HG03108 (cell line): ENCODE measurements around the gene ASB3.
"Not testable (repeated sequence)": the region's sequence is repeated elsewhere in the genome, so short reads cannot be mapped to it uniquely, and the experiment has no call there.

ENCODE experiments used
- ATAC-seq: cut with Tn5 transposase; IDR thresholded peaks from one replicate; pipeline ENCODE4 v1.9.1; 2021; ENCODE audit warnings: moderate library complexity; ENCODE audit not compliant: unreplicated experiment

Gene ASB3

DNA sequence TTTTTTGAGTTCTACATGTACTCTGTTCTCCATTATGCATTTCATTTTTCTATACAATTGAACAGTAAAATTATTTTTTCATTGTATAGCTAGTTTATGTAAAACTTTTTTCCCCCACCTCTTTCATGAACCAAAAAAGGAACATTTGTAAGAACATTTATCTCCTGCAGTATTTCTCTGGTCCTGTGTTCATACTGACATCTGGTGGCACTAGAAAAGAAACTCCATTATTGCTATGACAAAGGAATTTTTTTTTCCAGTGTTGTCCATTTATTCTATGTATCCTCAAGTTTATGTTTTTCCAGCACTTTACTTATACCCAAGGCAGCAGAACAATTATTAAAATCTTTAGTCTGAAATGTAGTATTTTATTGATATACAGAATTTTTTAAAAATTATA, 46.6 kb downstream of the ASB3 start:
- no peak for ATAC-seq

DNA sequence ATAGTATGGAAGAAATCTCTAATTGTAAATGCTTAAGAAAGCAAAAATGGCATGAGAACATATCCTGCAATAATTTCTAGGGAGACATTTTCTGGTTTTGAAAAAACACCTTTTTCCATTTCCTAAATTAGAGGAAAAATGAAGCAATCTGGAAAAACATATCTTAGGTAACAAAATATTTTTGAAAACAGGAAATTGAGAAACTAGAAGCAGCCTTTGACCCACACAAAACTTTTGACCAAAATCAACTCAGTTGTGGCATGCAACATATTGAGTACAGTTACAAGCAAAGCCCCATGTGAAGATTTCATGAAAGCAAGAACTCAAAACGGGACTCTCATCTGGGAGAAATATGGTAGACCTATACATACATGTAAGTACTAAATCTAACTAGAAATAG, 47.7 kb downstream of the ASB3 start:
- ATAC-seq = no peak

DNA sequence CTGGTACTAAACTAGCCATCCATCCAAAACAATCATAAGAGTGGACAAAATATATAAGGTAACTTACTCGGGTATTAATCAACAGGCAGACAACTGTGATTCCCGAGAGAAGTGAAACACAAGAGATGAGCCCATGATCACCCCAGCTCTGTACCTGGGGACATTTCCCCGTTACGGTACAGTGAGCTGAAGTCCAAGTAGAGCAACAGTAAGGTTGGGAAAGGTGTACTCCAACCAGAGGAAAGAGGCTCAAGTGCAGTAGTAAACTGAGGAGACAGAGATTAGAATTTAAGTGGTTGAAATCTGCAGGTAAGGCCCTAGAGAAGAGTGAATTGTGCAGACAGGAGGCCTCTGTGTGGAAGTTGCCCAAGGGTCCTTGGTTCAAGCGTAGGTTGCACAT, 49.7 kb downstream of the ASB3 start:
- ATAC-seq = no peak

DNA sequence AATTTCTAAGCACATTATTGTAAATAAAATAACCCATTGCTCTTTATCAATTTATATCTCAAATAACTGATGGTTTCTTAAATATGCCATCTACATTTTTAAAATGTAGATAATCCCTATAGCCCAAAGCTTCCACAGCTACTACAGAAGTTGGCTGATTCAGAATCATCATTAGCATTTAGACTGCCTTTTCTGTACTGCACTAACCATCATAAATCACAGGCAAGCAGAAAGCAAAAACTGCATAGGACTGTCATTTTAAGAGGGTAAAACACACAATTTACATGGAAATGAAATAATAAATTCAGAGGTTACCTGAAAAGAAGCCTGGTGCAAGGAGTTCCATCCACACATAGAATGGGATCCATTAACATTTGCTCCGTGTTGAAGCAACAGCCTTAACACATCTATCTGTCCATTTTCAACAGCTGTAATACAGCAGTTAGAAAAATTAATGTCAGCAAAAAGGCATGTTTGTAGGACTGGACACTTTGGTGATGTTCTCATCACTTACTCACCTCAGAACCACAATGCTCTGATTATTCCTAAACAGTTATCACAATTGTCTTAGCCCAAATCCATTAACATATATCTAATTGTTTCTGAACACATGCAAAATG, 57.5 kb downstream of the ASB3 start:
- no peak for ATAC-seq

DNA sequence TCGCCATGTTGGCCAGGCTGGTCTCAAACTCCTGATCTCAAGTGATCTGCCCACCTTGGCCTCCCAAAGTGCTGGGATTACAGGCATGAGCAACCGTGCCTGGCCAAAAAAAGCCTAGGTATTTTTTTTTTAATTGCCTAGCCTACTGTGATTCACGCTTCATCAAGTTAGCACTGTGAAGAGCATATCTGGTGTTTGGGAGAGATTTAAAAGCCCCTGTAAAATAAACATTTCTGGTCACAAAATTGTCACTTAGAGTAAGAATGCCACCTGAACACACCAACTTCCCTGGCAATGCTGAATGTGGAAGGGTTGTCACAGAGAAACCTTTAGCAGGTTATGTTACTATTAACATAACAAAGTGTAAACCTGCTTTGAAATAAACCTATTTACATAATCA, 58.8 kb downstream of the ASB3 start:
- ATAC-seq = no peak

DNA sequence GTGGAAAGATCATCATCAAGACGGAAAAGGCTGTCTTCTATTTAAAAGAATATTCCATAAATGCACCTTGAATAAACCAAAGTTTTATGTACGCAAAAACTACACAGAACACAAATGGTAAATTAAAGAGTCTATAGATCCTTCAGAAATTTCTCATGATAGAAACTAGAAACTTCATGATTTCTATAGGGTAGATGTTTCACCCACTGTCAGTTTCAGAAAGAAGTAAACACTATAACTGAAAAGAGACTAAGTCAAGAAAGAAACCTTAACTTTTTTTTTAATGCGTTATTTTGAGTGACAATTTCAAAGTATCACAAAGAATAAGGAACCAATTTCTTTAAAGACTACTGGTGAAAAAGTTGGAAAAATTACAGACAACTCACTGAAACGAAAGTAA, 61.1 kb downstream of the ASB3 start:
- no peak for ATAC-seq

DNA sequence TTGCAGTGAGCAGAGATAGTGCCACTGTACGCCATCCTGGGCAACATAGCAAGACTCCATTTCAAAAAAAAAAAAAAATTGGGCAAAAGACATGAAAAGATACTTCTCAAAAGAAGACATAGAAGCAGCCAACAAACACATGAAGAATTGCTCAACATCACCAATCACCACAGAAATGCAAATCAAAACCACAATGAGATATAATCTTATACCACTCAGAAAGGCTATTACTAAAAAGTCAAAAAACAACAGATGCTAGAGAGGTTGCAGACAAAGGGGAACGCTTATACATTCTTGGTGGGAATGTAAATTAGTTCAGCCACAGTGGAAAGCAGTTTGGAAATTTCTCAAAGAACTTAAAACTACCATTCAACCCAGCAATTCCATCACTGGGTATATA, 62.2 kb downstream of the ASB3 start:
- ATAC-seq = no peak

DNA sequence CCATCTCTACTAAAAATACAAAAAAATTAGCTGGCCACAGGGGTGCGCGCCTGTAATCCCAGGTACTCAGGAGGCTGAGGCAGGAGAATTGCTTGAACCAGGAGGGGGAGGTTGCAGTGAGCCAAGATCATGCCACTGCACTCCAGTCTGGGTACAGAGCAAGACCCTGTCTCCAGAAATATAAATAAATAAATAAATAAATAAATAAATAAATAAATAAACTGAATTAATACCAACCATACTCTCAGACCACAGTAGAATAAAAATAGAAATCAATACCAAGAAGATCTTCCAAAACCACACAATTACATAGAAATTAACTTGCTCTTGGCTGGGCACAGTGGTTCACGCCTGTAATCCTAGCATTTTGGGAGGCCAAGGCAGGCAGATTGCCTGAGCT, 65.8 kb downstream of the ASB3 start:
- ATAC-seq = not testable (repeated sequence)

DNA sequence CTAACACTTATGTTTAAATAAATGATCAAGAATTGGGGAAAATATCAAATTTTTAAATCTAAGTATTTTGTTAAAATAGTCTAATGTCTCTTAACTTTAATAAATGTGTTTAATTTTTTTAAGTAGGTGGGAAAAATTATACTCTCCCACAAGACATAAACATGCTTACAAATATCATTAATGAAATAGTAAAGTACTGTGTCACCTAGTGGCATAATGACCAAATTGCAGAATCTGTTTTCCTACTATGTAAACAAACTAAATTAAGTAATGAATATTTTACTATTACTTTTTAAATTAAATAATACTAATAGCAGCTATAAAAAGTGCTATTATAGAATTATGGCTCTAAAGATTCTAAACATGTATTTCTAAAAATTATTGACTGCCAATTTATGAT, 71.2 kb downstream of the ASB3 start:
- ATAC-seq = no peak

DNA sequence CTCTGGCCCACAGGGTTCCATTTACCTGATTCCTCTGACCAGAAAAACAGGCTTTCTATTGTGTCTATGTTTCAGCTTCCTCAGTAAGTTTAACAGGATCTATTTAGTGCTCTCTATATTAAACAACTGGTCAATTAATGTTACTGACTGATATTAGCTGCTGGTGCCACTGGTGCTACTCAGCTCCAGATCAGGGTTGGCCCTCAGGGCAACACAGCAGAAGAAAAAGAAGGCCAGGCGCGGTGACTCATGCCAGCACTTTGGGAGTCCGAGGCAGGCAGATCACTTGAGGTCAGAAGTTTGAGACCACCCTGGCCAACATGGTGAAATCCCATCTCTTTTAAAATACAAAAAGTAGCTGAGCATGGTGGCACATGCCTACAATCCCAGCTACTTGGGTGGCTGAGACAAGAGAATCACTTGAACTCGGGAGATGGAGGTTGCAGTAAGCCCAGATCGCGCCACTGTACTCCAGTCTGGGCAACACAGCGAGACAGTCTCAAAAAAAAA, 75.4 kb downstream of the ASB3 start:
- ATAC-seq = no peak

DNA sequence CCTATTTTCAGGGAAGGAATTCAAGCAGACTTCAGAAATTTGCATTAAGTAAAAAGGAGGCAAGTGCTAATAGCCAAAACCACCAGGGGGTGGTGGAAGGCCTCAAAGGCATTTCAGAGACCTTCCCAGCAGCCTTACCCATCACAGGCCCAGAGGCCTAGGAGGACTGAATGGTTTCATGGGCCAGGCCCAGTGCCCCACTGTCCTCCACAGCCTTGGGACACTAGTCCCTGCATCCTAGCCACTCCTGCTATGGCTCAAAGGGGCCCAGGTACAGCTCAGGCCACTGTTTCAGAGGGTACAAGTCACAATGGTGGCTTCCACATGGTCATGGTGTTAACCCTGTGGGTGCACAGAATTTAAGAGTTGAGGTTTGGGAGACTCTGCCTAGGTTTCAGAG, 77.8 kb downstream of the ASB3 start:
- ATAC-seq = no peak

DNA sequence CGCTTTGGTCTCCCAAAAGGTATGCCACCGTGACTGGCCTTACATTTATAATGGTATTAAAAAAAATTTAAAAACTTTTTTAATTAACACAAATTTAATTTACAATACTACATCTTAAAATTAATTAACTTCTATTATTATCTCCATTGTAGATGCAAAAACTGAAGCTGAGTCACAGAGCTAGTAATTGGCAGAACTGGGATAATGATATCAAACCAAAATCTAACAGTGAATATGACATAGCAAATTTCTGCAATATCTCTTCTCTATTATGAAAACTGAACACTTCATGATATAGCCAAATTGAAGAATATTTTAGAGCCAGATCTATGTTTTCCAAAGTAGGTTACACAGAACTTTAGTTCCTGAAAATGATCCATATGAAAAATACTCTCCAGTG, 85.5 kb downstream of the ASB3 start:
- no peak for ATAC-seq

DNA sequence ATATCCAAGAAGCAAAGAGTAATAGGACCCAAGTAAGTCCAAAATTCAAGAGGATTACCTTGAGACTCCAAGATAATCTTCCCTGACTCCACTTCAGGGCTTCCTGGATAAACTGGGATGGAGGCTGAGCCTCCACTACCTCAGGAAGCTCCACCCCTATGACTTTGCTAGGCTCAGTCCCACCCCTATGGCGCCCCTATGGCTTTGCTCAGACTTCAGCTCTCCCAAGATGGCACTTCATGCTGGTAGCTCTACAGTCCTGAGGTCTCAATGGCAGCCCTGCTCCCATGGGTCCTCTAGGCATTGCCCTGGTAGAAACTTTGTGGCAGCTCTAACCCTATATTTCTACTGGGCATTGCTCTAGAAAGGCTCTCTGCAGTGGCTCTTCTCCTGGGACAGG, 89.1 kb downstream of the ASB3 start:
- no peak for ATAC-seq

DNA sequence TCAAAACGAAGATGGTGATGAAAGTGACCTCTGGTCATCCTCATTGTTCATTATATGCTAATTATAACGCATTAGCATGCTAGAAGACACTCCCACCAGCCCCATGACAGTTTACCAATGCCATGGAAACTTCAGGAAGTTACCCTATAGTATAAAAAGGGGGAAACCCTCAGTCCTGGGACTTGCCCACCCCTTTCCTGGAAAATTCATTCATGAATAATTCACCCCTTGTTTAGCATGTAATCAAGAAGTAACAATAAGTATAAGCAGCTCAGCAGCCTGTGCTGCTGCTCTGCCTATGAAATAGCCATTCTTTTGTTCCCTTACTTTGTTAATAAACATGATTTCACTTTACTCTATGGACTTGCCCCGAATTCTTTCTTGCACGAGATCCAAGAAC, 89.7 kb downstream of the ASB3 start:
- ATAC-seq = no peak

DNA sequence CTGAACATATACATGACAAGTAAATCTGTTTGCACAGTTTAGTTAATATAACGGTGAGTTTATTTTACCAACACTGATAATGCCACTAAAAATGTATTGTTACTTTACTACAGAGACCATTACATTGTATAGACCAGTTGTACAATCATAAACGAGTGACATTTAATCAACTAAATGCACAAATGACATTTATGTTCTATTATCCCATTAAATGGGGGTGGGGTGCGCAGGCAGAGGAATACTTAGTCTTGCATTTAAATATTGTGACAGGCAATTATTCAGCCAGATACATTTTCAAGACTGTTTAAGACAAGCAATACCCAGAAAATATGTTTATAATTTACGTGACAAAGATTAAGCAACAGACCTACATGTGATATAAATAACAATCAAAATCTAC, 91.2 kb downstream of the ASB3 start:
- ATAC-seq = no peak

DNA sequence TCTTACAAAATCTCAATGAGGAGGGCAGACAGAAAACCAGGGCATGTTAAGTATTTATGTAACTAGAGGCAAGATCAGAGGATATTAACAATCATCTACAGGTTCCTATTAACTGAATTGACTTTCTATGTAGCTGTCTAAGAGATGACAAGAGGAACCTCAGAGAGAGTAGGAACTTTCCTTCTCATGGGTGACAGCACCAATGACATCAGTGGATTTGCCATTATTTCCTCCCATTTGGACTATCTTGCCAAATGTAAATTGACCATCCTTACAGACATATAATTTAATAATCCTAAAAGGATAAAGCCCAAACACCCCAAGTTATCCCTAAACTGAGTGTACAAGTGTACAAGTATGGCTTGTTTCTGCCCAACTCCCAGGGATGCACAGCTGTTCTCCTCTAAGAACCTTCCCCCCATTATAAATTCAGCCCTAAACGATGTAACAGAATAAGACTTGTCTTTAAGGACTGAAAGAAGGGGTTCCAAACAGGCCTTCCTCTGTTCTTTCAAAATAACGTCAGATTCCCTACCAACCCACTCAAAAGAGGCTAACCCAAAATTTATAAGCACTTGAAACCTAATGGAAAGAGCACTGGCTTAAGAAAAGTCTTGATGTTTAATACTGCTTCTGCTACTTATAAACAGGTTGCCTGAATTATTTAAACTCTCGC, 92.5 kb downstream of the ASB3 start:
- ATAC-seq = no peak

DNA sequence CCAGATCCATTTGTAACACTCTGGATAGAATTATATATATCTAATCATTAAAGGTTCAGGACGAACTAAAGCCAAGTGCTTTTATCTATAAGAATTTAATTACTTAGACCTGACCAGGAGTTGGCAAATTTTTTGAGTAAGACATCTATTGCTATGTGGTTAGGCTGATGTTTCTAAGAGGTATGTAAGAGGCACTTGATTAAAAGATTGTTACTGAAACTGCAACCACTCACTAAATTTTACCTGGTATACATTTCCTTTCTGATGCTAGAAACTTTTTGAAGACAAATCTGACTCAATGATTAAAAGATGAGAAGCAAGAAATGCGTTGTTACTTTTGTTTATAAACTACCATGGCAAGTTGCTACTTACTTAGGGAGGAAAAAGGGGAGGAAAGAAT, 95.9 kb downstream of the ASB3 start:
- no peak for ATAC-seq

DNA sequence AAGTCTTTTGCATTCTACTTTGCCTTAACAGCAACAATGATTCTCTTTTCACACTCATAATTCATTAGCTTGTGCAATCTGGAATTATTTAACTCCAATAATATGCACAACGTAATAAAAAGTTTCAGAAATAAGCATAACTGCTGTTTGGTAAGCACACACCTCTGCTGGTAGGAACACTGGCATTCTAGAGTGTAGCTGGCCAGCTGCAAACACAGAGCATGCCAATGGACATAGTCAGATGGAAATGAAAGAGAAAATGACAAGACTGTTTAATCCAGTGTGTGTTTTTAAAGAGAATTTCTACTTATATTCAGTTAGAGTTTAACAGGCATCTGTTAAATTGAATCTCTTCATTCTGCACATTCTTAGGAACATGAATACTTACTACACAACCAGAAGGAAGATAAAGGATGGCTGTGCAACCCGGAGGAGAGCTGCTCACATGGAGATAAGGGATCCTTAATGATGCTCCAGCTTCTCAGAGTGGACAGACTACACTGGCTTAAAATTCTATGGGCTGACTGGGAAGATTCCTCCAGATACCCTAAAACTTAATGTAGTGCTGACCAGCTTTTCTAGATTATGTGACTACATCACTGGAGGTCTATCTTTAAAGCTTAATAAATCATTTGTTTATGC, 113.8 kb downstream of the ASB3 start:
- no peak for ATAC-seq

DNA sequence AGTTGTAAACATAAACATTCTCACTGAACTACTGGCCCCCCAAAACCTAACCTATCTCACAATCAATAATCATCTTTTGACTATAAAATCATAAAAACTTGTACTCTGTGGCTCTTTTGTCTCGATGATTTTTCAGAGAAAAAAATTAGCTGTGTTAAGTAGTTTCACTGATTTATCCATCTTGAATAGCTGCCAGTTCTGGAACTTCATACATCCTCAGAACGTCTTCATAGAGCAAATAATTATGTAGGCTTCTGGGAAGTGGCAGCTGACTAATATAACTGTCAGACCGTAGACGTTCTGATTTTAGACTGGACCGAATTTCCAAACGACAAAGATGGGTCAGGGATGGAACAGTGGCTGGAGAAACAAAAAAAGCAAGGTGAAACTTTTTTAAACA, 116.4 kb downstream of the ASB3 start:
- no peak for ATAC-seq

DNA sequence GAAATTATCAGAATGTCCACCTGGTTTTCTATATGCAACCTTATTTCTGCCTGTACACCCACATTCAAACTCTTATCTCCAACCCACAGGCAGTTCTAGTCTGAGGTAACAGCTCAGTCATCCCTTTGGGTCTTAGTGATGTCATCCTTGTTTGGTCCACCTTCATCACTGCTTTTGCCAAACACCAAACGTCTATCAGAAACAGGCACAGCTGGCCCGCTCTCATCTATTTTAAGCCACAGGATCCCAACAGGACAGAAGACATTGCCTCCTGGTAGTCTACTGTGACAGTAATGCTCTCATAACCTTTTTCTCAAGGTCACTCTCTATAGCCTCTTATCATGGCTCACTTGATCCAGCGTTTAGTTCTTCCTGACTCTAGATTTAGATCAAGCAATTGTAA, 118.1 kb downstream of the ASB3 start:
- no peak for ATAC-seq

DNA sequence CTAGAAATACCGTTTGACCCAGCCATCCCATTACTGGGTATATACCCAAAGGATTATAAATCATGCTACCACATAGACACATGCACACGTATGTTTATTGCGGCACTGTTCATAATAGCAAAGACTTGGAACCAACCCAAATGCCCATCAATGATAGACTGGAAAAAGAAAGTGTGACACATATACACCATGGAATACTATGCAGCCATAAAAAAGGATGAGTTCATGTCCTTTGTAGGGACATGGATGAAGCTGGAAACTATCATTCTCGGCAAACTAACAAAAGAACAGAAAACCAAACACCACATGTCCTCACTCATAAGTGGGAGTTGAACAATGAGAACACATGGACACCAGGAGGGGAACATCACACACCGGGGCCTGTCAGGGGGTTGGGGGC, 119.6 kb downstream of the ASB3 start:
- ATAC-seq = not testable (repeated sequence)

DNA sequence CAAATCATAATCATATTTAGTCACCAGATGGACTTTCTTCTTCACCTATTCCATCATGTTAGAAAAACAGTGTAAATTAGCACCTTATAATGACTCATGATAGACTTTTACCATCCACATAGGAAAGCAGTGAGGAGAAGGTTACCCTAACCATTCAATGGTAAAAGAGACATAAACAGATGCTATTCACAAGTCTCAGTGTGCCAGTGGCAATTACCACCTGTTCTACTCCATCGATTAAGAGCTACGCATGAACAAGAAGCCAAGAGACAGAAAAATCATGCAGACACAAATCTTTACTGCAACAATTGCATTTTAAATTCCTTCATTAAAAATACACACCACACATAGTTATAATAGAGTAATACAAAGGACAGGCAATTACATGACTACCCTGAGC, 125.9 kb downstream of the ASB3 start:
- ATAC-seq = no peak
